GM18526 (cell line): ENCODE measurements around the gene SIDT1.

Source experiments
- POLR2A ChIP-seq: IDR thresholded peaks from 3 replicates; pipeline ENCODE4 v1.6.1; 2011; ENCODE audit not compliant: insufficient read length; ENCODE audit errors: extremely low read depth

SIDT1 gene

DNA sequence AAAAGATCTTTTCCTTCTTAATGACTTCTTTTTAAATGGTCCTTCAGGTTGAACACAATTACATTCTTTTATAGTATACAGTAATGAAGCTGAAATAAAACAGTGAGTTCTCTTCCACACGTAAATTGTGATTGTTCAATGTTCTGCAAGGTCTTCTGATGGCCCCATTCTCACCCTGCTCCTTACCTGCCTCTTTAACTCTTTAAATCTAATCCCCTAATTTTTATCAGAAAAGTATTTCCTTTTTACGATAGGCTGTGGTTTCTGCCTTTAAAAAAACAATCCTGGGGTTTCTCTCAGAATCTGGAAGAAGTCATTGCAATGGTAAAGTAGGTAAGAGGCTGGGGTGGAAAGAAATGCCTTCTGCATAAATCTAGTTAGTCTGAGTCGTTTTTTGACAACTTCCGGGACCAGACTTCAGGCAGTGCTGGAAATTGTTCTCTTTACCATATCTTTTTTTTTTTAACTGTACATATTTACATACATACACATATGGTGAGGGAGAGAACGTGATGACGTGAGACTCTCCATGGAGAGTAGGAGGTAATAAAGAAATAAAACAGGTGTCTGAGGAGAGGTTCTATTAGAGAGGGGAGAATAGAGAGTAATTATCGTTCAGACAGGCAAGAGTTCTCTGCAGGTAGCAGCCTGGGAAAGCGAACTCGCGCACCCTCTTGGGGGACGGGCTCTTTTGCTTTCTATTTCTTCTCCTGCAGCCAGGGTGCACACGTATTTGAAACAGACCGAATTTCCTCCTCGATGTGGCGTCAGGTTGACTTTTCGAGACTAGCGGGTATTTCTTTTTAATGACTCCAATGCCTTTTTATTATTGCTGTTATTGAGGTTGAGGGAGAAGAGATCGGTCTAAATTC is at the start of gene SIDT1:
Gene SIDT1, plus strand, starts transcription at position 730 of the 872 bp plus-strand sequence. CDS start 467 bp downstream, outside the sequence.
- TF ChIP-seq POLR2A: peak; percentile 75

DNA sequence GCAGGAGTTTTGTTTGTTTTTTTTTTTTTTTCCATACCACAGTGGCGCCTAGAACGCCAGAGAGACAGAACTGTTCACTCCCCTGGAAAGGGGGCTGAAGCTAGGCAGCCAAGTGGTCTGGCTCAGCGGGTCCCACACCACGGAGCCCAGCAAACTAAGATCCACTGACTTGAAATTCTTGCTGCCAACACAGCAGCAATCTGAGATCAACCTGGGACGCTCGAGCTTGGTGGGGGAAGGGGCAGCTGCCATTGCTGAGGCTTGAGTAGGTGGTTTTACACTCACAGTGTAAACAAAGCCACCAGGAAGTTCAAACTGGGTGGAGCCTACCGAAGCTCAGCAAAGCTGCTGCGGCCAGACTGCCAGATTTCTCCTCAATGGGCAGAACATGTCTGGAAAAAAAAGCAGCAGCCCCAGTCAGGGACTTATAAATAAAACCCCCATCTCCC is 47.2 kb upstream of the SIDT1 start:
- TF ChIP-seq POLR2A: no peak

DNA sequence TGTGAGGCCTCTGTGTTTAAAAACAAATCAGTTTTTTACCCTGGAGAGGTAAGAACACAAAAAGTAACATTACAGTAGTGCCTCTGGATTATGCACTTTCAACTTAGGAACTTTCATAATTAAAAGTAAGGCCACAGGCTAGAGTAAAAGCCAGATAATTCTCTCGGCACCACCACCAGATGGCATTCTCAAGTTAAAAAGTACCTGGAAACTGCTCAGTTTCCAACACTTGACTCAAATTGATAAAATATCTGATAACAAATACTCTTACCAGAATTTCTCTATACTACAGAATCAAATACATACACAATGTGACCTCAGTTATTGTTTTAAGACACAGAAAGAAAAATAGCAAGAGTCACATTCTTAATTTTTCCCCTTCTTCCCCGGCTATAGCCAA is 37.3 kb upstream of the SIDT1 start:
- no peak for TF ChIP-seq POLR2A

DNA sequence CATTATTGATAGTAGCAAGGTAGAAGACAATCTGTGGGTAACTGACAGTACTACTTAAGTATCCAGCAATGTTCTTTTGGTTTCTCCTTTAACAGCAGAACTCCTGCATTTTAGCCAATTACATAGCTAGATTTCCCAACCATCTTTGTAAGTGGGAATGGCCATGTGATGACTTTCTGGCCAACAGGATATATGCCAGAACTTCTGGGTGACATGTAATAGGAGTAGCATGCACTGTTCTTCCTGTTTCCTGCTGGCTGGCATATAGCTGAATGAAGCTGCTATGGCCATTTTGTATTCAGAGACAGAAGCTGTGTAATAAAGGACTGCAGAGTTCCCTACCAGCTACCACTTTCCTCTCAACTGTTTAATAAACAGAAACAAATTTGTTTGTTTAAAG is 35.4 kb upstream of the SIDT1 start:
- TF ChIP-seq POLR2A: no peak

DNA sequence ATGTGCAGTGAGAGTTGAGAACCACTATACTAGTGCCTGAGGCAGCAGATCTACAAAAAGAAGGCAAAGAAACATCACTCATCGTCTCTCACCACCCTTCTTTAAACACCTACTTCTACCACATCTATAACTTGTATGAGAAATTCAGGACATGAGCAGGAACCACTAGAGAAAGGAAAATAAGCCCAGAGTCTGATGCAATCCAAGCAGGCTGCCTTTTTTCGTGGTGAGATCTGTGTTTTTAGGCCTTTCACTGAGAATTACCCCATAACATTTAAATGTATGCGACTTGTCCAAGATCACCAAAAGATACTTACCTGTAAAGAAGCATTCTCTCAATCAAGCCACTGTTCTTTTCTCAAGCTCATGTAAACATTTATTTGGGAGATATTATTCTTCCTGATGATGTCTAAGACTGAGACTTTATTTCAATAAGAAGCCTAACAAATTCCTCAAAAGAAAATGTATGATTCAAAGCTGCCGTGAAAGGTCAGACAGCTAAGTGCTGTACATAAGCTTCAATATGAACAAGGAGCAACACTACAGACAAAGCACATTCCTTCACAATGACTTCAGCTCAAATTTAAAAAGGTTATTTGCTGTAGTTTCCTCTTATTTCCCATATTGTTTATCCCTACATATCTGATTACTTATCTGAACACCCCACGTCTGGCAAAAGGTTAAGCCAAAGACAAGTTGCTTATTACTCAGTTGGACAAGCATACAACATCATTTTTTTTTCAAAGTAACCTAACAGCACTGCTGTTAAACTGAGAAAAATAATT is 33.9 kb upstream of the SIDT1 start:
- TF ChIP-seq POLR2A: no peak

DNA sequence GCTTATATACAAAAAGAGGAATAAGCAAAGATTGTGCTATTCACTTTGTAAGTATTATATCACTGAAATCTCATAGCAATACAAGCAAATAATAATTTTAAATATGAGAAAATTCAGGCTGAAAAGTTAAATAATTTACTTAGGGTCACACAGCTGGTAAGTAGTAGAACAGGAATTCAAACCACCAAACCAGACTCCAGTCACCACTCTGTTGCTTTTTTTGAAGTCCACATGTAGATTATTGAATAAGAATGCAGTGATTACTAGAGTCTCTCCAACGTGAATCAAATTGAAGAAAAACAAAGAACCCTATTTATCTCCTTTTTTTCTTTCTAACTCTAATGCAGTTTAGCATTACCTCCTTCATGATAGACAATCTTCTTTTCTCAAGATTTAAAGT is 33.3 kb upstream of the SIDT1 start:
- TF ChIP-seq POLR2A: no peak

DNA sequence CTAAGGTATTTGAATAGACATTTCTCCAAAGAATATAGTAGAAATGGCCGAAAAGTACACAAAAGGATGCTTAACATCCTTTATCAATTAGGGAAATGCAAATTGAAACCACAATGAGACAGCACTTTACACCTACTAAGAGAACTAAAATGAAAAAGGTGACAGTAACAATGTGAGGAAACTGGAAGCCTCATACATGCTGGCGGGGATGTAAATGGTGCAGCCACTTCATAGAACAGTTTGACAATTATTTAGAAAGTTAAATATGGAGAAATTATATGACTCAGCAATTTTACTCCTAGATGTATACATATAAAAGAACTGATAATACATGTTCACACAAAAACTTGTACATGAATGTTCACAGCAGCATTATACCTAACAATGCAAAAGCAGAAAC is 30.8 kb upstream of the SIDT1 start:
- TF ChIP-seq POLR2A: no peak

- TF ChIP-seq POLR2A: no peak
These were observed 26.5 kb upstream of the SIDT1 start for GRCh38 chr3:113505867-113506266.

- TF ChIP-seq POLR2A: no peak
These were observed 24.8 kb upstream of the SIDT1 start for GRCh38 chr3:113507501-113508067.

DNA sequence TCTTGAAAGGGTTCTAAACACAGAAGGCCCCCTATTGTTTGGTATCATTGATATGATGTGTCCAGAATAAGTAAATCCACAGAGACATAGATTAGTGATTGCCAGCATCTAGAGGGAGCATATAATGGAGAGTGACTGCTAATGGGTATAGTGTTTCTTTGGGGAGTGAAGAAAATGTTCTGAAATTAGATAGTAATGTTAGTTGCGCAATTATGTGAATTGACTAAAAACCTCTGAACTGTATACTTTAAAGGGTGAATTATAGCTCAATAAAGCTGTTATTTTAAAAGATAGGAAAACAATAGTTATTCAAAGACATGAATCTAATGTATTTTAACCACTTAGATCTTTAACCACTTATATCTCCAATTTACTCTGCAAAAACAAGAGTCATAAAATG is 23.4 kb upstream of the SIDT1 start:
- no peak for TF ChIP-seq POLR2A

- TF ChIP-seq POLR2A: no peak
These were observed 18.0 kb upstream of the SIDT1 start for GRCh38 chr3:113514265-113514769.

DNA sequence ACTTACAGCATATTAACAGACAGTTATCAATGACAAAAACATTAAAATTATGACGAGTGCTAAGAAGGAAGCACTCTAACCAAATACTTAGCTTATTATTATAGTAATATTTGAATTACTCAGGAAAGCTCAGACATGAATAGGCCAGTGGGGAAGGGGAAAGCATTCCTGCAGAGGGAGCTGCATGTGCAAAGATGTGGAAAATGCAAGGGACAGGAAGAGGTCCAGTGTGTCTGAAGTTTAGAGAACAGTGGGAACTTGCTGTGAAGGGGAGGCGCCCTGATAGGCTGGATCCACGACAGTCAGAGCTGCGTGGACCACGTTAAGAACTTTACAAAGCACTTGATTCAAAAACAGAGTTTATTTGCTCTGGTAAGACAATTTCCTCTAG is 16.2 kb upstream of the SIDT1 start:
- no peak for TF ChIP-seq POLR2A

GRCh38 chr3:113521981-113522380 is 10.4 kb upstream of the SIDT1 start:
- TF ChIP-seq POLR2A: no peak

DNA sequence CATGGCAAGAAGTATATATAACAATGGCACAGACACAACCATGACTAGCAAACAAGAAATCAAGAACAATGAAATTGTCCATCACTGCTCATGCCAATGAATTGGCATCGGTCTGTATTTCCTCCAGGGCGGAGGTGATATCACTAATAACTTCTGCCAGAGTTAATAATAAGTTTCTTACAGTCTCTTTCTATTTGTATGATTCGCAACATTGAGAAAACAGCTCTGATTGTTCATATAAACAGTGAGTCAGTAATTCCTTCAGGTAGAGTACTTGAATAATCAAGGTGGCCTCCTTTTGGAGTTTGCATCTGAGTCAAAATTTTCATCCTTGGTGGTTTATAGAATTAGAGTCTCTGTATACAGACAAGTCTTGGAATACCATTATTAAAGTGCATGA is 9.1 kb upstream of the SIDT1 start:
- TF ChIP-seq POLR2A: no peak

DNA sequence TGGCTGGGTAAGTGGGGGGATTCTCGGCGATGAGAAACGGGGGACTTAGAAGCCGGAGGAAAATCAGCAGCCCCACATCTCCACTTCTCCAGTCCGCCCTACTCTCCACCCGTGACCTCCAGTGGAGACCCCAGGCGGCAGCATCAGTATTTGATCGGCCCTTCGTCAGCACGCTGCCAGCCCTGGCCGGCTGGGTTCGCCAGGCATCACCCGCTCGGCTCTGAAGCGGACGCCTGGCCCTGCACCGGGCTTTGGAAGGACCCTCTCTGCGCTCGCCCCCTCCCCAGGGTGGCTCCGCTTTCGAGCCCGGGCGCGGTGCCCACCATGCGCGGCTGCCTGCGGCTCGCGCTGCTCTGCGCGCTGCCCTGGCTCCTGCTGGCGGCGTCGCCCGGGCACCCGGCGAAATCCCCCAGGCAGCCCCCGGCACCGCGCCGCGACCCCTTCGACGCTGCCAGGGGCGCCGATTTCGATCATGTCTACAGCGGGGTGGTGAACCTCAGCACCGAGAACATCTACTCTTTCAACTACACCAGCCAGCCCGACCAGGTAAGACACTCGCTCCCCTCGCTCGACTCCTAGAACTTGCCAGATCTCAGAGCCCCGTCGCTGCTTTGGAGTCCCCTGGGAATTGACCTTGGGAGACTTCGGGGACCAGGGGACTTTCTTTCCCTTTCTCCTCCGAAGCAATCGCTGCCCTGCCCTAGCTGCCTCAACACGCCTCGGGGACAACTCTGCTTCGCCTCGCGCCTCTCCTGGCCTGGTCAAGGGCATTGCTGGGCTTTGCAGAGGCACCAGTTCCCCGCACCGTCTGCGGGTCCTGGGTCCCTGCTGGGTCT is 561 bp downstream of the SIDT1 start:
- no peak for TF ChIP-seq POLR2A

DNA sequence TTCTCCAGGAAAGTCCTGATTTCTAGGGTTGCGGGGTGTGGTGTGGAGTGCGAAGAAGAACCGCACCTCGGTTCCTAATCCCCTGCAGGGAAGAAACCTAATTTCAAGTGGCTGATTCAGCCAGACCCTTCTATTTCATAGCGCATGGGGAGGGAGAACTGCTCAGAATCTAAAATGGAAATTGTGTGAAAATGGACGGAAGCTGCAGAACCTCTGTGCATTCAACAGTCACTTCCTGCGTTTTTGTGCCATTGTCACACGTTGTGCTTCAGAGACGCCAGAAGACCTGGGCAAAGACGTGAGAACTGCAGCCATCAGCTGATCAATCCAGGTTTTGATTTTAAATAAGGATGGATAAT is 1.2 kb downstream of the SIDT1 start:
- peak; percentile 12 for TF ChIP-seq POLR2A
